NCI-H146 (cell line): ENCODE data around the gene DPPA2.

ENCODE experiments used
- DNase-seq: peaks from one replicate; lab custom pipeline; 2025; lab: John Stamatoyannopoulos, UW

DPPA2 gene

GRCh38 chr3:109325109-109325508 is 8.8 kb upstream of the DPPA2 start:
- no peak for DNase-seq

- DNase-seq, result no peak
These were observed 3.3 kb downstream of the DPPA2 start for GRCh38 chr3:109313061-109313460.

- no peak for DNase-seq
These were observed 18.8 kb downstream of the DPPA2 start for GRCh38 chr3:109297496-109297895.

GRCh38 chr3:109284071-109284470 is 32.2 kb downstream of the DPPA2 start:
- no peak for DNase-seq

GRCh38 chr3:109278546-109278945 is 37.8 kb downstream of the DPPA2 start:
- DNase-seq, result no peak

- DNase-seq, result no peak
These were observed 38.2 kb downstream of the DPPA2 start for GRCh38 chr3:109278141-109278540.

GRCh38 chr3:109275702-109276293 is 40.5 kb downstream of the DPPA2 start:
- DNase-seq, result peak; percentile 27

- DNase-seq, result no peak
These were observed 45.5 kb downstream of the DPPA2 start for GRCh38 chr3:109270779-109271178.

GRCh38 chr3:109269577-109270275 is 46.6 kb downstream of the DPPA2 start:
- no peak for DNase-seq

GRCh38 chr3:109268181-109268580 is 48.1 kb downstream of the DPPA2 start:
- DNase-seq, result no peak

GRCh38 chr3:109265295-109265694 is 51.0 kb downstream of the DPPA2 start:
- no peak for DNase-seq

- no peak for DNase-seq
These were observed 59.0 kb downstream of the DPPA2 start for GRCh38 chr3:109257269-109257668.

GRCh38 chr3:109254770-109255169 is 61.5 kb downstream of the DPPA2 start:
- no peak for DNase-seq

GRCh38 chr3:109252641-109253040 is 63.7 kb downstream of the DPPA2 start:
- no peak for DNase-seq
